MM.1S (cell line): Measurements from ENCODE around the gene ASMTL.

Experiments
- DNase-seq: peaks from one replicate; pipeline ENCODE4 v3.0.0-alpha.2; 2015
- H2AFZ ChIP-seq: fragments of 300-600 bp; sonication (generic); 2 replicates; pipeline ENCODE4 v1.6.0; 2016; ENCODE audit warnings: antibody characterized with exemption, low read length
- H3F3A ChIP-seq: fragments of 300-600 bp; sonication (generic); 2 replicates; pipeline ENCODE4 v1.6.1; 2016; ENCODE audit warnings: mild to moderate bottlenecking, antibody characterized with exemption, low read length, moderate library complexity, mixed read lengths; ENCODE audit not compliant: insufficient read depth
- H3K27ac ChIP-seq: fragments of 300-600 bp; sonication (generic); 2 replicates; pipeline ENCODE4 v1.5.1; 2016; ENCODE audit warnings: mild to moderate bottlenecking, low read length
- H3K27me3 ChIP-seq: fragments of 300-600 bp; sonication (generic); replicated peaks from 2 replicates; pipeline ENCODE4 v1.6.0; 2016; ENCODE audit warnings: low read length; ENCODE audit not compliant: insufficient read depth
- H3K36me3 ChIP-seq: fragments of 300-600 bp; sonication (generic); replicated peaks from 2 replicates; pipeline ENCODE4 v1.6.1; 2016; ENCODE audit warnings: mild to moderate bottlenecking, low read length, mixed read lengths; ENCODE audit not compliant: insufficient read depth
- H3K4me1 ChIP-seq: fragments of 300-600 bp; sonication (generic); 2 replicates; pipeline ENCODE4 v1.6.1; 2016; ENCODE audit warnings: low read length, mixed read lengths
- H3K4me2 ChIP-seq: fragments of 300-600 bp; sonication (generic); 2 replicates; pipeline ENCODE4 v1.6.0; 2016; ENCODE audit warnings: low read depth, low read length
- H3K4me3 ChIP-seq: fragments of 300-600 bp; sonication (generic); 2 replicates; pipeline ENCODE4 v1.5.1; 2016; ENCODE audit warnings: low read length, mixed read lengths
- H3K79me2 ChIP-seq: fragments of 300-600 bp; sonication (generic); 2 replicates; pipeline ENCODE4 v1.6.1; 2016; ENCODE audit warnings: mixed run types, low read length, mixed read lengths
- H3K9ac ChIP-seq: fragments of 300-600 bp; sonication (generic); 2 replicates; pipeline ENCODE4 v1.6.1; 2016; ENCODE audit warnings: low read length, mixed read lengths
- H3K9me2 ChIP-seq: fragments of 300-600 bp; sonication (generic); replicated peaks from 2 replicates; pipeline ENCODE4 v1.6.1; 2016; ENCODE audit warnings: mild to moderate bottlenecking, low read length, mixed read lengths; ENCODE audit not compliant: insufficient read depth
- H3K9me3 ChIP-seq: fragments of 300-600 bp; sonication (generic); replicated peaks from 2 replicates; pipeline ENCODE4 v1.6.1; 2016; ENCODE audit warnings: mild to moderate bottlenecking, low read length, mixed read lengths; ENCODE audit not compliant: insufficient read depth
- H4K20me1 ChIP-seq: fragments of 300-600 bp; sonication (generic); 2 replicates; pipeline ENCODE4 v1.6.1; 2016; ENCODE audit warnings: mild to moderate bottlenecking, low read length, moderate library complexity, mixed read lengths; ENCODE audit not compliant: insufficient read depth
- EZH2 ChIP-seq: fragments of 300-600 bp; sonication (generic); optimal IDR thresholded peaks from 2 replicates; pipeline ENCODE3; 2017; ENCODE audit warnings: low read depth, mild to moderate bottlenecking, antibody characterized with exemption, low read length, mixed read lengths
- EZH2phosphoT487 ChIP-seq: fragments of 300-600 bp; sonication (generic); IDR thresholded peaks from 2 replicates; pipeline ENCODE4 v1.6.1; 2018; ENCODE audit warnings: antibody characterized with exemption, low read length
- TF ChIP-seq, protein P1 (sequence below): fragments of 300-600 bp; sonication (generic); IDR thresholded peaks from 2 replicates; pipeline ENCODE4 v1.5.1; 2016; ENCODE audit warnings: antibody characterized with exemption, low read length, mixed read lengths

ASMTL gene

GRCh38 chrX:1423215-1423614 lies 29.5 kb downstream of the ASMTL start:
- DNase-seq, result no peak
- no peaks in the 10 kb centered on the region for H3F3A ChIP-seq

GRCh38 chrX:1422135-1422465 lies 30.6 kb downstream of the ASMTL start:
- no peaks in the 10 kb centered on the region for H3K9me3 ChIP-seq
- no peaks in the 10 kb centered on the region for H4K20me1 ChIP-seq
- H3K9ac ChIP-seq, result no peak overlapping the region
- TF ChIP-seq, protein P1, sequence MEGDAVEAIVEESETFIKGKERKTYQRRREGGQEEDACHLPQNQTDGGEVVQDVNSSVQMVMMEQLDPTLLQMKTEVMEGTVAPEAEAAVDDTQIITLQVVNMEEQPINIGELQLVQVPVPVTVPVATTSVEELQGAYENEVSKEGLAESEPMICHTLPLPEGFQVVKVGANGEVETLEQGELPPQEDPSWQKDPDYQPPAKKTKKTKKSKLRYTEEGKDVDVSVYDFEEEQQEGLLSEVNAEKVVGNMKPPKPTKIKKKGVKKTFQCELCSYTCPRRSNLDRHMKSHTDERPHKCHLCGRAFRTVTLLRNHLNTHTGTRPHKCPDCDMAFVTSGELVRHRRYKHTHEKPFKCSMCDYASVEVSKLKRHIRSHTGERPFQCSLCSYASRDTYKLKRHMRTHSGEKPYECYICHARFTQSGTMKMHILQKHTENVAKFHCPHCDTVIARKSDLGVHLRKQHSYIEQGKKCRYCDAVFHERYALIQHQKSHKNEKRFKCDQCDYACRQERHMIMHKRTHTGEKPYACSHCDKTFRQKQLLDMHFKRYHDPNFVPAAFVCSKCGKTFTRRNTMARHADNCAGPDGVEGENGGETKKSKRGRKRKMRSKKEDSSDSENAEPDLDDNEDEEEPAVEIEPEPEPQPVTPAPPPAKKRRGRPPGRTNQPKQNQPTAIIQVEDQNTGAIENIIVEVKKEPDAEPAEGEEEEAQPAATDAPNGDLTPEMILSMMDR, result no peak
- TF ChIP-seq EZH2, result no peak
- no peak for TF ChIP-seq EZH2phosphoT487
- H3F3A ChIP-seq, result no peaks in the 10 kb centered on the region
- DNase-seq, result no peak
- no peaks in the 10 kb centered on the region for H3K9me2 ChIP-seq
- H3K4me3 ChIP-seq, result no peak overlapping the region
- H2AFZ ChIP-seq, result no peak overlapping the region
- no peaks in the 10 kb centered on the region for H3K27me3 ChIP-seq
- no peaks in the 10 kb centered on the region for H3K36me3 ChIP-seq
- no peak overlapping the region for H3K27ac ChIP-seq
- no peaks in the 10 kb centered on the region for H3K79me2 ChIP-seq
- no peak overlapping the region for H3K4me2 ChIP-seq
- H3K4me1 ChIP-seq, result no peaks in the 10 kb centered on the region

More at GRCh38 chrX:1423215-1423614, 29.5 kb downstream of the ASMTL start:
- Histone ChIP-seq H3K79me2 (no peaks in the 10 kb centered on the region), H3K9me3 (no peaks in the 10 kb centered on the region), H3K9me2 (no peaks in the 10 kb centered on the region), H3K4me3 (no peak overlapping the region), H3K9ac (no peak overlapping the region), H3K4me2 (no peak overlapping the region), H3K27me3 (no peaks in the 10 kb centered on the region), H3K36me3 (no peaks in the 10 kb centered on the region), H3K27ac (no peak overlapping the region), H4K20me1 (no peaks in the 10 kb centered on the region), H3K4me1 (no peaks in the 10 kb centered on the region), H2AFZ (no peak overlapping the region)
- TF ChIP-seq, protein P1, result no peak
- TF ChIP-seq EZH2phosphoT487 (no peak), EZH2 (no peak)

- Histone ChIP-seq H3K79me2 (no peaks in the 10 kb centered on the region), H3F3A (no peaks in the 10 kb centered on the region), H3K4me3 (no peak overlapping the region), H3K4me2 (no peak overlapping the region), H4K20me1 (no peaks in the 10 kb centered on the region), H3K27ac (no peak overlapping the region), H3K9me3 (no peaks in the 10 kb centered on the region), H2AFZ (no peak overlapping the region), H3K9ac (no peak overlapping the region), H3K4me1 (no peaks in the 10 kb centered on the region), H3K27me3 (no peaks in the 10 kb centered on the region), H3K36me3 (no peaks in the 10 kb centered on the region), H3K9me2 (no peaks in the 10 kb centered on the region)
- TF ChIP-seq, protein P1, result no peak
- TF ChIP-seq EZH2, result no peak
- no peak for TF ChIP-seq EZH2phosphoT487
- no peak for DNase-seq
These were observed 31.1 kb downstream of the ASMTL start for GRCh38 chrX:1421433-1422134.
